HUES6 (cell line): Measurements from ENCODE around the gene HLX.

ENCODE experiments used
- H3K27ac ChIP-seq: 2 replicates; pipeline ENCODE4 v1.7.0; 2013; ENCODE audit warnings: low read depth, mild to moderate bottlenecking, low read length, inconsistent platforms
- H3K27me3 ChIP-seq: 2 replicates; pipeline ENCODE4 v1.6.1; 2013; ENCODE audit warnings: low read length; ENCODE audit not compliant: control insufficient read depth, insufficient read depth
- H3K36me3 ChIP-seq: 2 replicates; pipeline ENCODE4 v1.6.1; 2013; ENCODE audit warnings: low read length; ENCODE audit not compliant: control insufficient read depth, insufficient read depth
- H3K4me1 ChIP-seq: 2 replicates; pipeline ENCODE4 v1.6.1; 2013; ENCODE audit warnings: low read length; ENCODE audit not compliant: control insufficient read depth, insufficient read depth
- H3K4me3 ChIP-seq: 2 replicates; pipeline ENCODE4 v1.5.1; 2013; ENCODE audit warnings: low read depth, low read length
- H3K9ac ChIP-seq: one replicate; pipeline ENCODE4 v1.6.1; 2013; ENCODE audit warnings: mild to moderate bottlenecking, low read length
- H3K9me3 ChIP-seq: 2 replicates; pipeline ENCODE4 v1.6.1; 2013; ENCODE audit warnings: low read depth, low read length; ENCODE audit not compliant: control insufficient read depth, insufficient read depth

HLX gene

GRCh38 chr1:220879076-220879508 lies at the start of gene HLX:
Gene HLX, plus strand, starts transcription at chr1:220879443. Its CDS starts 415 bp downstream, at chr1:220879858.
- H3K27me3 ChIP-seq = peaks cover 100% of the 10 kb centered on the region
- H3K9ac ChIP-seq = peak within 1 kb of the TSS; percentile 62
- H3K4me3 ChIP-seq = peak within 1 kb of the TSS; percentile 66
- H3K4me1 ChIP-seq = peaks cover 39% of the 10 kb centered on the region
- no peaks in the 10 kb centered on the region for H3K9me3 ChIP-seq
- H3K27ac ChIP-seq = no peak within 1 kb of the TSS
- no peaks in the 10 kb centered on the region for H3K36me3 ChIP-seq

GRCh38 chr1:220833436-220833835 lies 45.8 kb upstream of the HLX start:
- peaks cover 2% of the 10 kb centered on the region; the same call in 1 of the 2 replicates for H3K9me3 ChIP-seq
- H3K9ac ChIP-seq = no peak overlapping the region
- no peaks in the 10 kb centered on the region for H3K36me3 ChIP-seq
- H3K27ac ChIP-seq = no peak overlapping the region
- no peak overlapping the region for H3K4me3 ChIP-seq
- no peaks in the 10 kb centered on the region; the same call in 1 of the 2 replicates for H3K4me1 ChIP-seq
- no peaks in the 10 kb centered on the region for H3K27me3 ChIP-seq

GRCh38 chr1:220834155-220834870 lies 44.9 kb upstream of the HLX start:
- no peaks in the 10 kb centered on the region for H3K36me3 ChIP-seq
- no peaks in the 10 kb centered on the region; the same call in 1 of the 2 replicates for H3K4me1 ChIP-seq
- H3K27me3 ChIP-seq = no peaks in the 10 kb centered on the region
- no peak overlapping the region for H3K9ac ChIP-seq
- no peak overlapping the region for H3K4me3 ChIP-seq
- peaks cover 2% of the 10 kb centered on the region; the same call in 1 of the 2 replicates for H3K9me3 ChIP-seq
- H3K27ac ChIP-seq = no peak overlapping the region

- no peaks in the 10 kb centered on the region for H3K4me1 ChIP-seq
- no peak overlapping the region for H3K27ac ChIP-seq
- H3K36me3 ChIP-seq = no peaks in the 10 kb centered on the region
Observed at GRCh38 chr1:220838578-220838977, 40.7 kb upstream of the HLX start.

GRCh38 chr1:220839474-220839873 lies 39.8 kb upstream of the HLX start:
- Histone ChIP-seq H3K4me1 (no peaks in the 10 kb centered on the region), H3K27ac (no peak overlapping the region), H3K4me3 (no peak overlapping the region), H3K36me3 (no peaks in the 10 kb centered on the region), H3K27me3 (no peaks in the 10 kb centered on the region), H3K9me3 (no peaks in the 10 kb centered on the region), H3K9ac (no peak overlapping the region)

More at GRCh38 chr1:220838578-220838977, 40.7 kb upstream of the HLX start:
- Histone ChIP-seq H3K27me3 (no peaks in the 10 kb centered on the region), H3K4me3 (no peak overlapping the region), H3K9me3 (no peaks in the 10 kb centered on the region), H3K9ac (no peak overlapping the region)

- Histone ChIP-seq H3K27me3 (no peaks in the 10 kb centered on the region), H3K27ac (no peak overlapping the region), H3K4me1 (no peaks in the 10 kb centered on the region), H3K9ac (no peak overlapping the region), H3K4me3 (no peak overlapping the region), H3K36me3 (no peaks in the 10 kb centered on the region), H3K9me3 (no peaks in the 10 kb centered on the region)
Observed at GRCh38 chr1:220841293-220841692, 38.0 kb upstream of the HLX start.

GRCh38 chr1:220843481-220844011 lies 35.7 kb upstream of the HLX start:
- Histone ChIP-seq H3K9me3 (no peaks in the 10 kb centered on the region), H3K27ac (no peak overlapping the region), H3K36me3 (no peaks in the 10 kb centered on the region), H3K27me3 (no peaks in the 10 kb centered on the region), H3K4me1 (no peaks in the 10 kb centered on the region), H3K4me3 (no peak overlapping the region), H3K9ac (no peak overlapping the region)

- no peaks in the 10 kb centered on the region for H3K27me3 ChIP-seq
- no peaks in the 10 kb centered on the region; the same call in 1 of the 2 replicates for H3K9me3 ChIP-seq
- no peaks in the 10 kb centered on the region for H3K36me3 ChIP-seq
- no peak overlapping the region for H3K4me3 ChIP-seq
- H3K9ac ChIP-seq = no peak overlapping the region
- no peak overlapping the region for H3K27ac ChIP-seq
- no peaks in the 10 kb centered on the region for H3K4me1 ChIP-seq
Observed at GRCh38 chr1:220852408-220852807, 26.8 kb upstream of the HLX start.

- no peaks in the 10 kb centered on the region for H3K36me3 ChIP-seq
- H3K27ac ChIP-seq = no peak overlapping the region
- H3K27me3 ChIP-seq = peaks cover 42% of the 10 kb centered on the region
- H3K9me3 ChIP-seq = no peaks in the 10 kb centered on the region
- H3K9ac ChIP-seq = no peak overlapping the region
- no peak overlapping the region for H3K4me3 ChIP-seq
- peaks cover 3% of the 10 kb centered on the region; the same call in 1 of the 2 replicates for H3K4me1 ChIP-seq
Observed at GRCh38 chr1:220872296-220872695, 6.9 kb upstream of the HLX start.

GRCh38 chr1:220873087-220873486 lies 6.2 kb upstream of the HLX start:
- Histone ChIP-seq H3K9me3 (no peaks in the 10 kb centered on the region), H3K27me3 (peaks cover 50% of the 10 kb centered on the region), H3K4me3 (no peak overlapping the region), H3K9ac (no peak overlapping the region), H3K36me3 (no peaks in the 10 kb centered on the region), H3K27ac (no peak overlapping the region), H3K4me1 (peaks cover 7% of the 10 kb centered on the region)

GRCh38 chr1:220873868-220874655 lies 5.2 kb upstream of the HLX start:
- Histone ChIP-seq H3K27ac (no peak overlapping the region), H3K27me3 (peaks cover 60% of the 10 kb centered on the region), H3K36me3 (no peaks in the 10 kb centered on the region), H3K4me1 (peaks cover 14% of the 10 kb centered on the region), H3K4me3 (no peak overlapping the region), H3K9ac (no peak overlapping the region), H3K9me3 (no peaks in the 10 kb centered on the region)
